HG02981 (cell line): ENCODE measurements around the gene PRR30.
"Not testable (repeated sequence)": the region's sequence is repeated elsewhere in the genome, so short reads cannot be mapped to it uniquely, and the experiment has no call there.

Source experiments
- ATAC-seq: cut with Tn5 transposase; IDR thresholded peaks from one replicate; pipeline ENCODE4 v1.9.1; 2021; ENCODE audit warnings: mild to moderate bottlenecking, moderate library complexity; ENCODE audit not compliant: unreplicated experiment

The PRR30 gene

DNA sequence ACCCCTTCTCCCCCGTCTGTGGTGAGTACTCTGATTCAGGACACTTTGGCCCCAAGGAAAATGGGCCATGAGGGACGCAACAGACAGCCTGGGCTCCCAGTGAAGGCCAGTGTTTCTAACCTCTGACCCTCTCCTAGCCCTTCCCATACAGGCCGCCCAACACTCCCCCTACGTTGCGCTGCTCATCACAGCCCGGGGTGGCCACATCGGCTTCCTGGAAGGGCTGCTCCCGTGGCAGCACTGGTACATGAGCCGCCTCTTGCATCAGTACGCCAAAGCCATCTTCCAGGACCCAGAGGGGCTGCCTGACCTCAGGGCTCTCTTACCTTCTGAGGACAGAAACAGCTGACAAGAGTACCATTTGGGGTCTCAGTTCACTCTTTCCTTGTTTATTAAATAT lies 8.8 kb downstream of the PRR30 start:
- ATAC-seq, result no peak

GRCh38 chr2:27128668-27129571 lies 10.3 kb downstream of the PRR30 start:
- ATAC-seq, result no peak

- no peak for ATAC-seq
Measured at GRCh38 chr2:27127883-27128667, 11.1 kb downstream of the PRR30 start.

- no peak for ATAC-seq
Measured at GRCh38 chr2:27126252-27126710, 12.9 kb downstream of the PRR30 start.

DNA sequence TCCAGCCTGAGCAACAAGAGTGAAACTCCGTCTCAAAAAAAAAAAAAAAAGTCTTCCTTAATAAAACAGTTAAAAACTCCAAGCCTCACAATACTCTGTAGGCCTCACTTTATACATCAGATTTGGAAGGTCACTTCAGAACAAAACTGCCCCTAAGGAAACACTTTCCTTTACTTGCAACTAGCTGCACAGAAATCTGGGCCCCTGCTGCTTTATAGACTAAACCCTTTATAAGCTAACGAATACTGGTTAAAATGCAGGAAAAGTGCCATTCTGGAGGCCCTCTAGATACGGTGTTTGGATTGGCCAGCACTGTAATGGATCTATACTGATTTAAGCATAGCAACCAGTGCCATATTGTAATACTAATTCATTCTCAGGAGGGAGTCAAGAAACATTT lies 14.1 kb downstream of the PRR30 start:
- ATAC-seq, result no peak

DNA sequence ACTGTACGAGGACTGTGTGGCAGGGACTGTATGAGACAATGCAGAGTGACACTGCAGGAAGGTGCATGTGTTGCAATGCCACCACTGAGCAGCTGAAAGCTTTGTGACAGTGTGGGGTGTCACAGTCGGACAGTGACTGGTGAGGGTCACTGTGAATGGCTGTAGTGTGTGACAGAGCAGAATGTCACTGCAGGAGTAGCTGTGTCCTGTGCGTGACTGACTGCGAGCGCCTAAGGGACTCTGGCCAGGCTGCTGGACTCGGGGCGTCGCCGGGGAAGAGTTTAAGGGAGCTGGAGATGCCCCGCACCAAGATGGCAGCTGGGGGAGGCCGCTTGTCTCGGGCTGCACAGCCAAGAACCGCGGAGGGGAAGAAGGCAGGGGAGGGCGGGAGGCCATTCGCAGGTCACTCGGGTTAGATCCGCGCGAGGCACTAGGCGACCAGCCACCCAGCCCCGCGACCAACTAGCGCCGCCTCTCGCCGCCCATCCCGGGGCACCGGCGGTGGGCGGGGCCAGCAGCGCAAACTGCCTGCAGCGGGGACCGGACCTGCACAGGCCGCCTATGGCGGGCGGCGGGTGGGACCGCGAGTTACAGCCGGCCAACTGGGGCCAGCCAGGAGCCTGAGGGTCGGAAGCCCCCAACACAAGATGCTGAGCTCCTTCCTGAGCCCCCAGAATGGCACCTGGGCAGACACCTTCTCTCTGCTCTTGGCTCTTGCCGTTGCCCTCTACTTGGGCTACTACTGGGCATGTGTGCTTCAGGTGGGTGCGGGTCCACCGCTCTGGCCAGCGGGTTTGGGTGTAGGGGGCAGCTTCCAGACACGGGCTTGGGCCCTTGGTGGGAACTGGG lies 15.7 kb downstream of the PRR30 start, which contains the start of gene ABHD1:
Gene ABHD1, plus strand, starts transcription at position 514 of the 849 bp plus-strand sequence. Its CDS starts 134 bp downstream, at position 648.
- no peak for ATAC-seq

- ATAC-seq, result no peak
Measured at GRCh38 chr2:27122791-27123190, 16.4 kb downstream of the PRR30 start.

DNA sequence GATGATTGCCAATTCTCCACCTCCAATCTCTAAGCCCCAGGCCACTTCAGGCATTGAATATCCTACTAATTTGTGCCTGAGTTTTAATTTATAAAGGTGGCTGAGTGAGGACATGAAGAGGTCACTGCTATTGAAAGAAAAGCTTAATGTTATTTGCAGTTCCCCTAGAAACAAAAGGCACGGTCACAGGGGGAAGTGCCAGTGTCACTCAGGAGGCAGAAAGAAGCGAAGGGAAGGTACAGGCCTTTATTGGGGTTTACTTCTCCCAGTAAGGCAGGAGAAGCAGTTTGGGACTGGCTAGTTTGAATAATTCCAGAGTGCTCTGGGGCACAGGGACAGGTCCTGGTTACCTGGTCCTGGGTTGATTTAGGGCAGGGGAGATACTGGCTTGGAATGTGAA lies 17.3 kb downstream of the PRR30 start:
- no peak for ATAC-seq

DNA sequence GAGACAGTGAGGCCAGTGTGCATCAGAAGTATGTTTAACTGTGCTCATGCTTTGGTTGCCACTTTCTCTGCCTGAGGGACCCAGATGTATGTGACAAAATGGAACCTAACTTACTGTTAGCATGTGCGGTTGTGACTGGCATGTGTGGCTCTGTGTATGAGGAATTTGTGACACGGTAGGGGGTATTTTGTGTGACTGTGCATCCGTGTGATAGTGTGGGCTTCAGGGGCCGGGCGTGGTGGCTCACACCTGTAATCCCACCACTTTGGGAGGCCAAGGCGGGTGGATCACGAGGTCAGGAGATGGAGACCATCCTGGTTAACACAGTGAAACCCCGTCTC lies 19.9 kb downstream of the PRR30 start:
- not testable (repeated sequence) for ATAC-seq

- ATAC-seq, result no peak
Measured at GRCh38 chr2:27118525-27119329, 20.5 kb downstream of the PRR30 start, which contains the start of gene CGREF1. CGREF1 (minus strand) TSS chr2:27119128; CDS start chr2:27104366, 14,762 bp downstream.

DNA sequence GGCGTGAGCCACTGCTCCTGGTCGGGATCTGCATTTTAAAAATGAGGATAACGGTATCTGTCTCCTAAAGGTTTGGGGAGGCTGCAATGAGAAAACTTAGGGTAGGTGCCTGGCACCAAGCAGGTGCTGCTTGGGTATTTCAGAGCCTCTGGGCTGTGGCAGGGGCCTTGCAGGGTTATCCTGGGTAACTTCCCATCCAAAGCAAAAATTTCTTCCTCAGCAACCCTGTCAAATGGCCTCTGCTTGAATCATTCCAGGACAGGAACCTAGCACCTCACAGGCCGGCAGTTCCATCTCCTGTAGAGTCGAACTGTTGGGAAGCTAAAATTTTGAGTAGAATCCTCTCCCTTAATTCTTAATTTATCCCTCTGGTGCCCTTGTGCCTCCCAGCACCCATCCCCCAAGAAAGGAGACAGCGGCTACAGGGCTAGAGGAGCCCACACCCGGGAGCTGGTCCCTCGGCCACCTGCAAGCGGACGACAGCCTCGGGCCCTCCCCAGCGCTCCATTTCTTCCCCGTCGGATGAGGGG lies 21.1 kb downstream of the PRR30 start:
- ATAC-seq, result no peak

GRCh38 chr2:27115519-27115918 lies 23.7 kb downstream of the PRR30 start:
- no peak for ATAC-seq

- not testable (repeated sequence) for ATAC-seq
Measured at GRCh38 chr2:27111392-27112078, 27.7 kb downstream of the PRR30 start.

DNA sequence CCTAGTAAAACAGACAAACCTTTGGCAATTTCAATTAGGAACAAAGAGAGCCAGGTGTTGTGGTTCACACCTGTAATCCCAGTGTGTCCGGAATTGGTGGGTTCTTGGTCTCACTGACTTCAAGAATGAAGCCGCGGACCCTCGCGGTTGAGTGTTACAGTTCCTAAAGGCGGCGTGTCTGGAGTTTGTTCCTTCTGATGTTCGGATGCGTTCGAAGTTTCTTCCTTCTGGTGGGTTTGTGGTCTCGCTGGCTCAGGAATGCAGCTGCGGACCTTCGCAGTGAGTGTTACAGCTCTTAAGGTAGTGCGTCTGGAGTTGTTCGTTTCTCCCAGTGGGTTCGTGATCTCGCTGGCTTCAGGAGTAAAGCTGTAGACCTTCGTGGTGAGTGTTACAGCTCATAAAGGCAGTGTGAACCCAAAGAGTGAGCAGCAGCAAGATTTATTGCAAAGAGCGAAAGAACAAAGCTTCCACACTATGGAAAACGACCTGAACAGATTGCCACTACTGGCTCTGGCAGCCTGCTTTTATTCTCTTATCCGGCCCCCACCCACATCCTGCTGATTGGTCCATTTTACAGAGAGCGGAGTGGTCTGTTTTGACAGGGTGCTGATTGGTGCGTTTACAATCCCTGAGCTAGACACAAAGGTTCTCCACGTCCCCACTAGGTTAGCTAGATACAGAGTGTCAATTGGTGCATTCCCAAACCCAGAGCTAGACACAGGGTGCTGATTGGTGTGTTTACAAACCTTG lies 28.4 kb downstream of the PRR30 start:
- not testable (repeated sequence) for ATAC-seq

DNA sequence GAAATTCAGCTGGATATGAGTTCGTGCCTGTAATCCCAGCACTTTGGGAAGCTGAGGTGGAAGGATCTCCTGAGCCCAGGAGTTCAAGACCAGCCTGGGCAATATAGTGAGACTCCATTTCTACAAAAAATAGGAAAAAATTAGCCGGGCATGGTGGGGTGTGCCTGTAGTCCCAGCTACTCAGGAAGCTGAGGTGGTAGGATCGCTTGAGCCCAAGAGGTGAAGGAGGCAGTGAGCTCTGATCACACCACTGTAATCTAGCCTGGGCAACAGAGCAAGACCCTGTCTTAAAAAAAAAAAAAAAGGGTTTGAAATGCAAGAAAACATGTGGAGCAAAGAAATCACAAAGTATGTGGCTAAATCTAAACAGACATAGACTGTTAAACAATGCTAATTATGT lies 30.1 kb downstream of the PRR30 start:
- ATAC-seq, result no peak

DNA sequence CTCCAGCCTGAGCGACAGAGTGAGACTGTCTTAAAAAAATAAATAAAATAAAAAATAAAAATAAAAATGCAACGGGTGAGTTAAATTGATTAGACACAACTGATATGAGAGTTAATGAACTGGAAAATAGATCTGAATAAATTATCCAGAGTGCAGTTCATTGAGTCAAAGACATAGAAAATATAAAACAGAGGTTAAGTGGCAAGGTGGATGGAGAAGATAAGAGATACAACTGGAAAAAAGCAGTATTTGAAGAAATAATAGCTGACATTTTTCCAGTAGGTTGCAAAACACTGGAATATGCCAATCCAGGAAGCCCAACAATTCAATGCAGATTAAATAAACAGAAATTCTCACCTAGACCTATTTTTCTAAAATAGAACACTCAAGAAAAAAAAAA lies 31.0 kb downstream of the PRR30 start:
- ATAC-seq, result no peak

GRCh38 chr2:27105981-27106380 lies 33.2 kb downstream of the PRR30 start:
- no peak for ATAC-seq

DNA sequence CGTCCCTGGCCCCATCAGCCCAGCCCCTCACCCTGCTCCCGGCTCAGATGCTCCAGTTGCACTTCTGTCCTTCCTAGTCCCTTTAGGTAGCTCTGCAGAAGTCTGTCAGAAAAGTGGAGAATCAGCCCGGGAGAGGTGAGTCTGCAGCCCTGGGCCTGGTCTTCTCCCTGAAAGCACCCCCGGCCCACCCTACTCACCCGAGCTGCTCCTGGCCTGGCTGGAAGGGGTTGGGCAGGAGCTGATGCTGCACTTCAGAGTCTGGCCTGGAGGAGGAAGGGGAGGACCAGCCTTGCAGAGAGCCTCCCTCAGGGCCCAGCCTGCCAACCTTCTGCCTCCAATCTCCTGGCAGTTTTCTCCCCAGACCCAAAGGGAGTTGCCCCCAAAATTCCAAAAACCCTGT lies 36.9 kb downstream of the PRR30 start:
- no peak for ATAC-seq
